HG03439 (cell line): Measurements from ENCODE around the gene RAMP3.

Experiments
- ATAC-seq: cut with Tn5 transposase; IDR thresholded peaks from one replicate; pipeline ENCODE4 v1.9.1; 2021; ENCODE audit warnings: mild to moderate bottlenecking, moderate library complexity; ENCODE audit not compliant: unreplicated experiment

RAMP3 gene

DNA sequence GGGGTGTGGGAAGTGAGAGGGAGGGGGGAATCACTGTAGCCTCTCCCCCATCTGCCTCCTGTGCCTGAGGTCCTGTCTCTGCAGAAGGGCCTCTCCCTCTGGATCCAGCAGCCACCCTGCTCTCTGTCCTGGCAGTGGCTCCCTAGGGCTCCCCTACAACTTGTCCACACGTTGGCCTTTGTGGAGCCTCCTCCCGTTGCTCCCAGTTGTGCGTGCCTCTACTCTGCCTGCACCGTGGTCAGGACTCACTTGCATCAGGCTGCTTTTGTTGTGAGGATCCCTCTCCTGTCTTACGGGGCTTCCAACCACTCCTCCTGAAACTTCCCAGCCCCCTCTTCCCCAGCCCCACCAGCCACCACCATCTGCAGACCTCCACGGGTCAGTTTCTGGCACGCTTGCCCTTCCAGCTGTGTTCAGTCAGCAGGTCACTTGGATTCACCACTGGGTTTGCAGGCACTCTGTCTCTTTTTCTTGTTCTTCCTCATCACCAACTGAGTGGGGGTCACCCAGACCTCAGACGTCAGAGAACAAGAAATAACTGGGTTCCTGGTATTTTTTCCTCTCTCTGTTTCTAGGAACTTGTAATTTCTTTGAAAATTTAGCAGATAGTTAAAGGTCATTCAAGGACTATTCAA, 62.3 kb downstream of the RAMP3 start:
- no peak for ATAC-seq

- ATAC-seq = no peak
Observed at GRCh38 chr7:45220846-45221618, 63.4 kb downstream of the RAMP3 start.

DNA sequence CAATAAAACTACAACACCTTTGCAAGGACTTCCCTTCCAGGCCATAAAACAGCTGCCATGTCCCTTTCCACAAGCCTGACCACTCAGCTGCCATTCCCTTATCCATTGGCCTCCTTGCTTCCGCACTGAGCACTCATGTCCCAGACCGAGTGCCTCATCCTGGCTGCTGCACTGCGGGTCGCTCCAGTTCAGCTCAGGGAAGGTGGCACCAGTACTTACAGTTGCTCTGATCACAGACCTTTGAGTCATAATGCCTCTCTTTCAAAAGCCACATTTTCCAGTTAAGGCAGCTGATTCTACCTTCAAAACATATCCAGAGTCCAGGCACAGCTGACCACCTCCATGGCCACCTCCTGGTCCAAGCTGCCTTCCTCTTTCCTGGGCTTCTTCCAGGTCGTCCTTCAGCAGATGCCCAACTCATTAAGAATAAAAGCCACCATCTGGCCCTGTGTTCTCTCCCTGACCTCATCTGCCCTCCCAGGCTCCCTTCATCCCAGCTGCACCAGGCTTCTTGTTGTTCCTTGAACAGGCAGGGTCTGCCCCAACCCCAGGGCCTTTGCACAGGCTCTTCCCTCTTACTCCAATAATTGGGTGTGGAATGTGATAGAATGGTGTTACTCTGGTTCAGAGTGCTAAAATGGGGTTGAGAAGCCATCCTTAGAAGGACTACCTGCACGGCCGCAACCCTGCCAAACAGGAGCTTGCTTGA, 64.5 kb downstream of the RAMP3 start:
- ATAC-seq = no peak

GRCh38 chr7:45223078-45223477, 65.5 kb downstream of the RAMP3 start:
- no peak for ATAC-seq

GRCh38 chr7:45223728-45224630, 66.4 kb downstream of the RAMP3 start:
- no peak for ATAC-seq

- ATAC-seq = no peak
Observed at GRCh38 chr7:45224832-45225231, 67.2 kb downstream of the RAMP3 start.

DNA sequence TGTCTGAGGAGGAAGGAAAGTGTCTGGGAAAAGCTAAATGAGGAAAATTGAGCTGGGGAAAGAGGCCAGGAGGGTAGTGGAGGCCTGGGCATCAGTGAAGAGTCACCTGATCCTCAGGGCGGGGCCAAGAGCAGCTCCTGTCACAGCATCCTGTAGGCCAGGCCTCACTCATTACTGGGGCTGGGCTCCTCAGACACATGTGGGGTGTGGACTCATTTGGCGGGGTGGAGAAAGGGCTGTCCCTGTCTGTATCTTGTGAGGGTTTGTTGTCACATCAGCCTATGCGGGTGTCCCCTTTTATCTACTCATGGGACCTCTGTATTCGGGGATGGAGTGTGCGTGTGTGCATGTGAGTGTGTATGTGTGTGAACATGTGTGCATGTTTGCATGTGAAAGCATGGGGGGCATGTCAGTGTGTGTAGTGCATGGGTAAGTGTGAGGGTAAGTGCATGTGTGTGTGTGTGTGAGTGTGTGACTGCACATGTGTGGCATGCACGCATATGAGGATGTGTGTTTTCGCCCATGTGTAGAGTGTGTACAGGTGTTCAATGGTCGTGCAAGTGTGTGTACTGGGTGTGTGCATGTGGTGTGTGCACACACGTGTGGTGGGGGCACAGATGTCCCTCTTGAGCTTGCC, 67.8 kb downstream of the RAMP3 start:
- no peak for ATAC-seq

DNA sequence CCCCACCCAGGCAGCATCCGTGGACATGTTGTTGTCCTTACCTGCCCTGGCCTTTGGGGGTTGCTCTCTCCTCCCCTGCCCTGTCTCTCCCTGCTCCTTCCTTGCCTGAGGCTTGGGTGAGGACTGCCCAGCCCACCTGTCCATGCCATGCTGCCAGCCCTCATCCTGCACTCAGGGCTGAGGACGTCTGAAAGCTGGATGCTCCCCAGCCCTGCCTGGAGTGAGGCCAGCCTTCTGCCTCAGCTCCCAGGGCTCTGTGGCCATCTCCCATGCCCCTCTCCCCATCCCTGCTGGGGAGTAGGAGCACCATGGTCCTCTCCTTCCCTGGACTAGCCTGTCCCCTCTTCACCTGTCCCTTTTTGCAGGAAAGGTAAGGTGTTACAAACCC, 68.4 kb downstream of the RAMP3 start:
- no peak for ATAC-seq

DNA sequence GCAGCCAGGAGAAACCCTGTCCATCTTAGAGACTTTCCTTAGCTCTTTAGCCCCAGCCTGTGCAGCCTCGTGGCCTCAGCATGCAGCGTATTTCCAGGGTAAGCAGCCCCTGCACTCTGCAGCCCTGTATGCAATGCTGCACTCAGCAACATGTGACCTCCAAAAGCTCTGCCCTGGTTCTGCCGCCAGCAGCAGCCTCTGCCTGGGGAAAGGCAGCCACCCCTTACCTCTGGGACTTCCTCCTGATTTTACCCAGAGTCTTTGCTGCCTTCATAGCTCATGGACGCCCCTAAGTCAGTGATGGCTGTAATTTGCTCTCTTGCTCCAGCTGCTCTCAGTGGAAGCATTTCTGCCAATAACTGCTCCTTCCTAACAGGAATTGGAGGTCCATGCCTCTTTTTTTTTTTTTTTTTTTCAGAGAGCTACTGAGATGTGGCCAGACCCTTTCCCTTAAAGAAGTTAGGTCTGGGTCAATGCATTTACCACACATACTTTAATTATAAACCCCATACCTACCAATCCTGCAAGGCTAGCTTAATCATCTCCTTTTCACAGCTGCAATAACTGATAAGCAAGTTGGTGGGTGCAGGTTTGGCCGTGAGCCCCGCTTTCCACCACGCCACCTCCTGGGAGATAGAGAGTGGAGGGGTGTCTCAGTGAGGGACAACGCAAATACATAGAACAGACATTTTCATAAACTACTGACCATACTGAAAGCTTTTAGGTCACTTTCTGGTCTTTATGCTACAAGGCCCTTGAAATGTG, 71.7 kb downstream of the RAMP3 start:
- no peak for ATAC-seq

- ATAC-seq = no peak
Observed at GRCh38 chr7:45230083-45230482, 72.5 kb downstream of the RAMP3 start.

- no peak for ATAC-seq
Observed at GRCh38 chr7:45230611-45231165, 73.1 kb downstream of the RAMP3 start.

DNA sequence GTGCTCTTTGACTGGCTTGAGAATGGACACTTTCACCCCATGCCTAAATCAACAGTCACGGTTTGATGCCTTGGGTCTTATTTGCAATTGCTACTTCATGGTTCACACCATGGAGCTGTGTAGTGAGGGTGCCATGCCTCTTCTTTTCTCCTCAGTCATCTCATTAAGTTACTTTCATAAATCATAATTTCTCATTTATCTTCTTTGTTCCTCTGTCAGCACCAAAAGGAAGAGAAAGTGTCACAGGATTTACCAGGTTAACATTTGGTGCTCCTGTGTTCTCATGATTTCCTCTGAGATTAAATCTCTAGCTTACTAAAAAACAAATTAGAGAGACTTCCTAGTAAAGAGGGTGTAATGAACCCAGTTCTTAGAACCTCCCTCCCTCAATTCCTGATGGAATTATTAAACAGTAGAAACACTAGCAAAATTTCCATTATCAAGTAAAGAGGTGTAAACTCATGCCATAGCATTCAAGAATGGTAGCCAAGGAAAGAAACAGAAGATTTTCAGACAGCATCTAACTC, 75.7 kb downstream of the RAMP3 start:
- no peak for ATAC-seq
